GM23338 (cell line): ENCODE measurements around the gene TBX19. TPM values are rescaled to one million over a fixed set of nuclear protein-coding genes. Genes with fewer than 3 reads are reported as not detected.

Experiments used
- ATAC-seq: fragments of 200-7000 bp; cut with Tn5 transposase; 3 replicates; pipeline ENCODE4 v1.9.1; 2020
- DNase-seq: peaks from one replicate; pipeline ENCODE4 v3.0.0-alpha.2; 2015; ENCODE audit warnings: low spot score
- H2AFZ ChIP-seq: fragments of 200-600 bp; sonication (generic); 2 replicates; pipeline ENCODE4 v1.8.0; 2016; ENCODE audit warnings: antibody characterized with exemption, mild to moderate bottlenecking, moderate library complexity
- H3F3A ChIP-seq: fragments of 200-600 bp; sonication (generic); replicated peaks from 2 replicates; pipeline ENCODE4 v1.8.0; 2017; ENCODE audit warnings: antibody characterized with exemption, mixed run types, low read depth
- H3K27ac ChIP-seq: fragments of 200-600 bp; sonication (generic); 2 replicates; pipeline ENCODE4 v1.6.1; 2016; ENCODE audit warnings: low read depth
- H3K27me3 ChIP-seq: fragments of 200-600 bp; sonication (generic); 2 replicates; pipeline ENCODE4 v1.8.0; 2016; ENCODE audit warnings: mild to moderate bottlenecking, mixed run types, moderate library complexity; ENCODE audit not compliant: insufficient read depth
- H3K36me3 ChIP-seq: fragments of 200-600 bp; sonication (generic); 2 replicates; pipeline ENCODE4 v1.8.0; 2016; ENCODE audit warnings: mild to moderate bottlenecking; ENCODE audit not compliant: insufficient read depth
- H3K4me1 ChIP-seq: fragments of 200-600 bp; sonication (generic); 2 replicates; pipeline ENCODE4 v1.8.0; 2016; ENCODE audit warnings: mild to moderate bottlenecking, moderate library complexity; ENCODE audit not compliant: insufficient read depth
- H3K4me2 ChIP-seq: fragments of 200-600 bp; sonication (generic); 2 replicates; pipeline ENCODE4 v1.7.1; 2017; ENCODE audit warnings: mixed run types
- H3K4me3 ChIP-seq: fragments of 200-600 bp; sonication (generic); 2 replicates; pipeline ENCODE4 v1.6.1; 2016; ENCODE audit warnings: mixed run types
- H3K79me2 ChIP-seq: fragments of 200-600 bp; sonication (generic); replicated peaks from 2 replicates; pipeline ENCODE4 v1.8.0; 2017; ENCODE audit warnings: mild to moderate bottlenecking; ENCODE audit not compliant: insufficient read depth
- H3K9me2 ChIP-seq: fragments of 200-600 bp; sonication (generic); 2 replicates; pipeline ENCODE4 v1.8.0; 2017; ENCODE audit not compliant: insufficient read depth
- H4K20me1 ChIP-seq: fragments of 200-600 bp; sonication (generic); replicated peaks from 2 replicates; pipeline ENCODE4 v1.8.0; 2017; ENCODE audit warnings: mild to moderate bottlenecking; ENCODE audit not compliant: insufficient read depth
- H3K27ac Mint-ChIP-seq: 2 replicates; pipeline ENCODE4 v1.8.0; 2020; ENCODE audit warnings: inconsistent platforms, mild to moderate bottlenecking, moderate library complexity, mixed read lengths
- H3K27me3 Mint-ChIP-seq: 3 replicates; pipeline ENCODE4 v1.8.0; 2022; ENCODE audit warnings: low read depth, mild to moderate bottlenecking, moderate library complexity, mixed read lengths, inconsistent platforms; ENCODE audit not compliant: insufficient read depth, poor library complexity
- H3K36me3 Mint-ChIP-seq: 3 replicates; pipeline ENCODE4 v1.8.0; 2021; ENCODE audit warnings: low read depth, mild to moderate bottlenecking, inconsistent platforms, moderate library complexity, mixed read lengths
- H3K4me1 Mint-ChIP-seq: 3 replicates; pipeline ENCODE4 v1.8.0; 2020; ENCODE audit warnings: mild to moderate bottlenecking, inconsistent platforms, mixed read lengths
- H3K4me3 Mint-ChIP-seq: 3 replicates; pipeline ENCODE4 v1.8.0; 2021; ENCODE audit warnings: moderate library complexity, mild to moderate bottlenecking, inconsistent platforms, mixed read lengths
- H3K9me3 Mint-ChIP-seq: 3 replicates; pipeline ENCODE4 v1.8.0; 2020; ENCODE audit warnings: moderate library complexity, mild to moderate bottlenecking, inconsistent platforms, mixed read lengths
- CREB1 ChIP-seq: fragments of 250-450 bp; sonication (Bioruptor Pico); IDR thresholded peaks from 2 replicates; pipeline ENCODE4 v1.5.0; 2020; ENCODE audit warnings: low read depth, mild to moderate bottlenecking, moderate library complexity
- ETS1 ChIP-seq: IDR thresholded peaks from 2 replicates; pipeline ENCODE4 v1.6.1; 2016; ENCODE audit warnings: antibody characterized with exemption
- EZH2 ChIP-seq: fragments of 200-600 bp; sonication (generic); IDR thresholded peaks from one replicate; pipeline ENCODE4 v1.8.0; 2017; ENCODE audit warnings: antibody characterized with exemption, mild to moderate bottlenecking, low read depth; ENCODE audit not compliant: unreplicated experiment
- EZH2phosphoT487 ChIP-seq: fragments of 200-600 bp; sonication (generic); IDR thresholded peaks from one replicate; pipeline ENCODE4 v1.8.1; 2018; ENCODE audit warnings: antibody characterized with exemption; ENCODE audit not compliant: unreplicated experiment
- JUNB ChIP-seq: IDR thresholded peaks from one replicate; pipeline ENCODE4 v1.6.1; 2016; ENCODE audit warnings: antibody characterized with exemption; ENCODE audit not compliant: unreplicated experiment
- NANOG ChIP-seq: IDR thresholded peaks from 2 replicates; pipeline ENCODE4 v1.6.1; 2016; ENCODE audit warnings: antibody characterized with exemption, borderline replicate concordance
- POLR2AphosphoS5 ChIP-seq: IDR thresholded peaks from 2 replicates; pipeline ENCODE4 v1.6.1; 2016; ENCODE audit warnings: antibody characterized with exemption, low read depth
- STAT1 ChIP-seq: IDR thresholded peaks from one replicate; pipeline ENCODE4 v1.6.1; 2016; ENCODE audit warnings: antibody characterized with exemption; ENCODE audit not compliant: unreplicated experiment
- ZNF114 ChIP-seq: fragments of 250-450 bp; sonication (Bioruptor Pico); IDR thresholded peaks from 2 replicates; pipeline ENCODE4 v1.5.0; 2020; ENCODE audit warnings: mild to moderate bottlenecking, moderate library complexity
- ZNF331 ChIP-seq: fragments of 250-450 bp; sonication (Bioruptor Pico); IDR thresholded peaks from 2 replicates; pipeline ENCODE4 v1.5.0; 2020; ENCODE audit warnings: low read depth, mild to moderate bottlenecking, moderate library complexity
- polyA plus RNA-seq: library from polyadenylated mRNA; unstranded; fragments of >200 nt; fragmentation: Nextera tagmentation; extraction: Ambion mirVana; gene quantifications from 2 replicates; pipeline ENCODE4 v1.2.1, GENCODE V29; 2016
- total RNA-seq: library from RNA; depleted of rRNA; stranded (reverse); fragments of >200 nt; shearing (Covaris generic); gene quantifications from 2 replicates; pipeline ENCODE4 v1.2.3, GENCODE V29; 2014
- TF ChIP-seq, protein P1 (sequence below): fragments of 250-450 bp; sonication (Bioruptor Pico); IDR thresholded peaks from 2 replicates; pipeline ENCODE4 v1.5.0; 2020; ENCODE audit warnings: mild to moderate bottlenecking, moderate library complexity
- TF ChIP-seq, protein P2 (sequence below), 2 experiments: fragments of 200-600 bp in 1 of 2; sonication (generic) in 1 of 2; conservative IDR thresholded peaks; 2 replicates each; pipeline versions ENCODE4 v1.5.1 to v1.6.1; 2016 to 2017; ENCODE audit warnings: antibody characterized with exemption in 2 of 2, low read depth in 2 of 2, mild to moderate bottlenecking in 2 of 2, moderate library complexity in 1 of 2
- TF ChIP-seq, protein P3 (sequence below): IDR thresholded peaks from one replicate; pipeline ENCODE4 v1.6.1; 2018; ENCODE audit warnings: antibody characterized with exemption; ENCODE audit not compliant: unreplicated experiment

TBX19 gene
- total and polyA plus RNA-seq, 2 experiments from 2014 or later = 0.76 to 1.1 TPM

- Histone ChIP-seq H3K4me2 (no peak overlapping the region), H3K27ac (no peak overlapping the region), H3K4me1 (peaks cover 3% of the 10 kb centered on the region; the same call in 1 of the 2 replicates), H3K4me3 (no peak overlapping the region), H3K79me2 (no peaks in the 10 kb centered on the region), H4K20me1 (no peaks in the 10 kb centered on the region), H3F3A (no peaks in the 10 kb centered on the region), H2AFZ (no peak overlapping the region), H3K9me2 (no peaks in the 10 kb centered on the region), H3K36me3 (no peaks in the 10 kb centered on the region), H3K27me3 (no peaks in the 10 kb centered on the region)
- peaks cover 1% of the 10 kb centered on the region for H3K27me3 Mint-ChIP-seq
- no peaks in the 10 kb centered on the region; the same call in 1 of the 3 replicates for H3K9me3 Mint-ChIP-seq
- ATAC-seq (no peak), DNase-seq (no peak)
- H3K36me3 Mint-ChIP-seq = no peaks in the 10 kb centered on the region
- no peak overlapping the region for H3K27ac Mint-ChIP-seq
- H3K4me1 Mint-ChIP-seq = peaks cover 3% of the 10 kb centered on the region; the same call in 2 of the 3 replicates
- H3K4me3 Mint-ChIP-seq = no peak overlapping the region
- TF ChIP-seq JUNB (no peak), EZH2phosphoT487 (no peak), ETS1 (no peak), POLR2AphosphoS5 (no peak), ZNF114 (no peak), STAT1 (no peak), EZH2 (no peak), ZNF331 (CRISPR knock-in tag) (no peak), NANOG (no peak), CREB1 (CRISPR knock-in tag) (no peak)
- TF ChIP-seq, protein P1, sequence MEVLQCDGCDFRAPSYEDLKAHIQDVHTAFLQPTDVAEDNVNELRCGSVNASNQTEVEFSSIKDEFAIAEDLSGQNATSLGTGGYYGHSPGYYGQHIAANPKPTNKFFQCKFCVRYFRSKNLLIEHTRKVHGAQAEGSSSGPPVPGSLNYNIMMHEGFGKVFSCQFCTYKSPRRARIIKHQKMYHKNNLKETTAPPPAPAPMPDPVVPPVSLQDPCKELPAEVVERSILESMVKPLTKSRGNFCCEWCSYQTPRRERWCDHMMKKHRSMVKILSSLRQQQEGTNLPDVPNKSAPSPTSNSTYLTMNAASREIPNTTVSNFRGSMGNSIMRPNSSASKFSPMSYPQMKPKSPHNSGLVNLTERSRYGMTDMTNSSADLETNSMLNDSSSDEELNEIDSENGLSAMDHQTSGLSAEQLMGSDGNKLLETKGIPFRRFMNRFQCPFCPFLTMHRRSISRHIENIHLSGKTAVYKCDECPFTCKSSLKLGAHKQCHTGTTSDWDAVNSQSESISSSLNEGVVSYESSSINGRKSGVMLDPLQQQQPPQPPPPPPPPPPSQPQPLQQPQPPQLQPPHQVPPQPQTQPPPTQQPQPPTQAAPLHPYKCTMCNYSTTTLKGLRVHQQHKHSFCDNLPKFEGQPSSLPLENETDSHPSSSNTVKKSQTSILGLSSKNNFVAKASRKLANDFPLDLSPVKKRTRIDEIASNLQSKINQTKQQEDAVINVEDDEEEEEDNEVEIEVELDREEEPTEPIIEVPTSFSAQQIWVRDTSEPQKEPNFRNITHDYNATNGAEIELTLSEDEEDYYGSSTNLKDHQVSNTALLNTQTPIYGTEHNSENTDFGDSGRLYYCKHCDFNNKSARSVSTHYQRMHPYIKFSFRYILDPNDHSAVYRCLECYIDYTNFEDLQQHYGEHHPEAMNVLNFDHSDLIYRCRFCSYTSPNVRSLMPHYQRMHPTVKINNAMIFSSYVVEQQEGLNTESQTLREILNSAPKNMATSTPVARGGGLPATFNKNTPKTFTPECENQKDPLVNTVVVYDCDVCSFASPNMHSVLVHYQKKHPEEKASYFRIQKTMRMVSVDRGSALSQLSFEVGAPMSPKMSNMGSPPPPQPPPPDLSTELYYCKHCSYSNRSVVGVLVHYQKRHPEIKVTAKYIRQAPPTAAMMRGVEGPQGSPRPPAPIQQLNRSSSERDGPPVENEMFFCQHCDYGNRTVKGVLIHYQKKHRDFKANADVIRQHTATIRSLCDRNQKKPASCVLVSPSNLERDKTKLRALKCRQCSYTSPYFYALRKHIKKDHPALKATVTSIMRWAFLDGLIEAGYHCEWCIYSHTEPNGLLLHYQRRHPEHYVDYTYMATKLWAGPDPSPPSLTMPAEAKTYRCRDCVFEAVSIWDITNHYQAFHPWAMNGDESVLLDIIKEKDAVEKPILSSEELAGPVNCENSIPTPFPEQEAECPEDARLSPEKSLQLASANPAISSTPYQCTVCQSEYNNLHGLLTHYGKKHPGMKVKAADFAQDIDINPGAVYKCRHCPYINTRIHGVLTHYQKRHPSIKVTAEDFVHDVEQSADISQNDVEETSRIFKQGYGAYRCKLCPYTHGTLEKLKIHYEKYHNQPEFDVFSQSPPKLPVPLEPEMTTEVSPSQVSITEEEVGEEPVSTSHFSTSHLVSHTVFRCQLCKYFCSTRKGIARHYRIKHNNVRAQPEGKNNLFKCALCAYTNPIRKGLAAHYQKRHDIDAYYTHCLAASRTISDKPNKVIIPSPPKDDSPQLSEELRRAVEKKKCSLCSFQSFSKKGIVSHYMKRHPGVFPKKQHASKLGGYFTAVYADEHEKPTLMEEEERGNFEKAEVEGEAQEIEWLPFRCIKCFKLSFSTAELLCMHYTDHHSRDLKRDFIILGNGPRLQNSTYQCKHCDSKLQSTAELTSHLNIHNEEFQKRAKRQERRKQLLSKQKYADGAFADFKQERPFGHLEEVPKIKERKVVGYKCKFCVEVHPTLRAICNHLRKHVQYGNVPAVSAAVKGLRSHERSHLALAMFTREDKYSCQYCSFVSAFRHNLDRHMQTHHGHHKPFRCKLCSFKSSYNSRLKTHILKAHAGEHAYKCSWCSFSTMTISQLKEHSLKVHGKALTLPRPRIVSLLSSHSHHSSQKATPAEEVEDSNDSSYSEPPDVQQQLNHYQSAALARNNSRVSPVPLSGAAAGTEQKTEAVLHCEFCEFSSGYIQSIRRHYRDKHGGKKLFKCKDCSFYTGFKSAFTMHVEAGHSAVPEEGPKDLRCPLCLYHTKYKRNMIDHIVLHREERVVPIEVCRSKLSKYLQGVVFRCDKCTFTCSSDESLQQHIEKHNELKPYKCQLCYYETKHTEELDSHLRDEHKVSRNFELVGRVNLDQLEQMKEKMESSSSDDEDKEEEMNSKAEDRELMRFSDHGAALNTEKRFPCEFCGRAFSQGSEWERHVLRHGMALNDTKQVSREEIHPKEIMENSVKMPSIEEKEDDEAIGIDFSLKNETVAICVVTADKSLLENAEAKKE (CRISPR knock-in tag) = no peak
- TF ChIP-seq, protein P2, sequence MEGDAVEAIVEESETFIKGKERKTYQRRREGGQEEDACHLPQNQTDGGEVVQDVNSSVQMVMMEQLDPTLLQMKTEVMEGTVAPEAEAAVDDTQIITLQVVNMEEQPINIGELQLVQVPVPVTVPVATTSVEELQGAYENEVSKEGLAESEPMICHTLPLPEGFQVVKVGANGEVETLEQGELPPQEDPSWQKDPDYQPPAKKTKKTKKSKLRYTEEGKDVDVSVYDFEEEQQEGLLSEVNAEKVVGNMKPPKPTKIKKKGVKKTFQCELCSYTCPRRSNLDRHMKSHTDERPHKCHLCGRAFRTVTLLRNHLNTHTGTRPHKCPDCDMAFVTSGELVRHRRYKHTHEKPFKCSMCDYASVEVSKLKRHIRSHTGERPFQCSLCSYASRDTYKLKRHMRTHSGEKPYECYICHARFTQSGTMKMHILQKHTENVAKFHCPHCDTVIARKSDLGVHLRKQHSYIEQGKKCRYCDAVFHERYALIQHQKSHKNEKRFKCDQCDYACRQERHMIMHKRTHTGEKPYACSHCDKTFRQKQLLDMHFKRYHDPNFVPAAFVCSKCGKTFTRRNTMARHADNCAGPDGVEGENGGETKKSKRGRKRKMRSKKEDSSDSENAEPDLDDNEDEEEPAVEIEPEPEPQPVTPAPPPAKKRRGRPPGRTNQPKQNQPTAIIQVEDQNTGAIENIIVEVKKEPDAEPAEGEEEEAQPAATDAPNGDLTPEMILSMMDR (conservative IDR thresholded peaks at IDR 0.05; ENCODE audit: low read depth in 2 of 2) = no peak
- TF ChIP-seq, protein P3, sequence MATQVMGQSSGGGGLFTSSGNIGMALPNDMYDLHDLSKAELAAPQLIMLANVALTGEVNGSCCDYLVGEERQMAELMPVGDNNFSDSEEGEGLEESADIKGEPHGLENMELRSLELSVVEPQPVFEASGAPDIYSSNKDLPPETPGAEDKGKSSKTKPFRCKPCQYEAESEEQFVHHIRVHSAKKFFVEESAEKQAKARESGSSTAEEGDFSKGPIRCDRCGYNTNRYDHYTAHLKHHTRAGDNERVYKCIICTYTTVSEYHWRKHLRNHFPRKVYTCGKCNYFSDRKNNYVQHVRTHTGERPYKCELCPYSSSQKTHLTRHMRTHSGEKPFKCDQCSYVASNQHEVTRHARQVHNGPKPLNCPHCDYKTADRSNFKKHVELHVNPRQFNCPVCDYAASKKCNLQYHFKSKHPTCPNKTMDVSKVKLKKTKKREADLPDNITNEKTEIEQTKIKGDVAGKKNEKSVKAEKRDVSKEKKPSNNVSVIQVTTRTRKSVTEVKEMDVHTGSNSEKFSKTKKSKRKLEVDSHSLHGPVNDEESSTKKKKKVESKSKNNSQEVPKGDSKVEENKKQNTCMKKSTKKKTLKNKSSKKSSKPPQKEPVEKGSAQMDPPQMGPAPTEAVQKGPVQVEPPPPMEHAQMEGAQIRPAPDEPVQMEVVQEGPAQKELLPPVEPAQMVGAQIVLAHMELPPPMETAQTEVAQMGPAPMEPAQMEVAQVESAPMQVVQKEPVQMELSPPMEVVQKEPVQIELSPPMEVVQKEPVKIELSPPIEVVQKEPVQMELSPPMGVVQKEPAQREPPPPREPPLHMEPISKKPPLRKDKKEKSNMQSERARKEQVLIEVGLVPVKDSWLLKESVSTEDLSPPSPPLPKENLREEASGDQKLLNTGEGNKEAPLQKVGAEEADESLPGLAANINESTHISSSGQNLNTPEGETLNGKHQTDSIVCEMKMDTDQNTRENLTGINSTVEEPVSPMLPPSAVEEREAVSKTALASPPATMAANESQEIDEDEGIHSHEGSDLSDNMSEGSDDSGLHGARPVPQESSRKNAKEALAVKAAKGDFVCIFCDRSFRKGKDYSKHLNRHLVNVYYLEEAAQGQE = no peak
Observed at GRCh38 chr1:168347630-168348029, 67.0 kb downstream of the TBX19 start.
